Measurements from ENCODE around the gene SIGLEC7.

The SIGLEC7 gene

GRCh38 chr19:51163257-51163656 lies 21.2 kb downstream of the SIGLEC7 start:
- Histone ChIP-seq H3K9ac (no peak overlapping the region), H3K79me2 (ENCODE audit: insufficient read depth, low read depth) (no peaks in the 10 kb centered on the region), H3K27ac (no peak overlapping the region), H3K4me2 (no peak overlapping the region), H3K36me3 (ENCODE audit: insufficient read depth) (no peaks in the 10 kb centered on the region), H3K4me1 (ENCODE audit: low read depth, poor library complexity, severe bottlenecking) (no peaks in the 10 kb centered on the region), H2AFZ (ENCODE audit: low read depth) (no peak overlapping the region), H3K4me3 (IDR thresholded peaks at IDR 0.05; ENCODE audit: insufficient read depth, low read depth, low read length) (no peak overlapping the region), H3K27me3 (ENCODE audit: insufficient read depth, low read depth) (no peaks in the 10 kb centered on the region; the same call in none of the 2 replicates), H4K20me1 (ENCODE audit: insufficient read depth) (no peaks in the 10 kb centered on the region)
- no peak for TF ChIP-seq CTCF (conservative IDR thresholded peaks at IDR 0.05; ENCODE audit: low read depth, low read length)

- Histone ChIP-seq H3K27me3 (ENCODE audit: insufficient read depth, low read depth) (no peaks in the 10 kb centered on the region; the same call in none of the 2 replicates), H4K20me1 (ENCODE audit: insufficient read depth) (no peaks in the 10 kb centered on the region), H3K9ac (no peak overlapping the region), H3K4me1 (ENCODE audit: low read depth, poor library complexity, severe bottlenecking) (no peaks in the 10 kb centered on the region), H3K4me3 (IDR thresholded peaks at IDR 0.05; ENCODE audit: insufficient read depth, low read depth, low read length) (no peak overlapping the region), H2AFZ (ENCODE audit: low read depth) (no peak overlapping the region), H3K4me2 (no peak overlapping the region), H3K36me3 (ENCODE audit: insufficient read depth) (no peaks in the 10 kb centered on the region), H3K27ac (no peak overlapping the region), H3K79me2 (ENCODE audit: insufficient read depth, low read depth) (no peaks in the 10 kb centered on the region)
- no peak for TF ChIP-seq CTCF (conservative IDR thresholded peaks at IDR 0.05; ENCODE audit: low read depth, low read length)
Observed at GRCh38 chr19:51164215-51164614, 22.1 kb downstream of the SIGLEC7 start.

GRCh38 chr19:51166846-51167490 lies 24.9 kb downstream of the SIGLEC7 start:
- Histone ChIP-seq H3K4me2 (no peak overlapping the region), H3K36me3 (ENCODE audit: insufficient read depth) (no peaks in the 10 kb centered on the region), H3K79me2 (ENCODE audit: insufficient read depth, low read depth) (no peaks in the 10 kb centered on the region), H3K4me3 (IDR thresholded peaks at IDR 0.05; ENCODE audit: insufficient read depth, low read depth, low read length) (no peak overlapping the region), H2AFZ (ENCODE audit: low read depth) (no peak overlapping the region), H3K4me1 (ENCODE audit: low read depth, poor library complexity, severe bottlenecking) (no peaks in the 10 kb centered on the region), H3K27me3 (ENCODE audit: insufficient read depth, low read depth) (no peaks in the 10 kb centered on the region; the same call in 1 of the 2 replicates), H4K20me1 (ENCODE audit: insufficient read depth) (no peaks in the 10 kb centered on the region), H3K27ac (no peak overlapping the region), H3K9ac (no peak overlapping the region)
- no peak for TF ChIP-seq CTCF (conservative IDR thresholded peaks at IDR 0.05; ENCODE audit: low read depth, low read length)

- Histone ChIP-seq H3K9ac (no peak overlapping the region), H3K4me3 (IDR thresholded peaks at IDR 0.05; ENCODE audit: insufficient read depth, low read depth, low read length) (no peak overlapping the region), H3K27me3 (ENCODE audit: insufficient read depth, low read depth) (no peaks in the 10 kb centered on the region; the same call in 1 of the 2 replicates), H3K4me1 (ENCODE audit: low read depth, poor library complexity, severe bottlenecking) (no peaks in the 10 kb centered on the region), H3K79me2 (ENCODE audit: insufficient read depth, low read depth) (no peaks in the 10 kb centered on the region), H3K36me3 (ENCODE audit: insufficient read depth) (no peaks in the 10 kb centered on the region), H3K4me2 (no peak overlapping the region), H3K27ac (no peak overlapping the region), H4K20me1 (ENCODE audit: insufficient read depth) (no peaks in the 10 kb centered on the region), H2AFZ (ENCODE audit: low read depth) (no peak overlapping the region)
- no peak for TF ChIP-seq CTCF (conservative IDR thresholded peaks at IDR 0.05; ENCODE audit: low read depth, low read length)
Observed at GRCh38 chr19:51168564-51169282, 26.6 kb downstream of the SIGLEC7 start.

All from KMS-11 (cell line).